ENCODE results near the gene NSMF. TPM values are rescaled to one million over a fixed set of nuclear protein-coding genes. Genes with fewer than 3 reads are reported as not detected.

The NSMF gene
- total RNA-seq, 2 donors from 2014 or later, result 16.2 to 26.2 TPM

DNA sequence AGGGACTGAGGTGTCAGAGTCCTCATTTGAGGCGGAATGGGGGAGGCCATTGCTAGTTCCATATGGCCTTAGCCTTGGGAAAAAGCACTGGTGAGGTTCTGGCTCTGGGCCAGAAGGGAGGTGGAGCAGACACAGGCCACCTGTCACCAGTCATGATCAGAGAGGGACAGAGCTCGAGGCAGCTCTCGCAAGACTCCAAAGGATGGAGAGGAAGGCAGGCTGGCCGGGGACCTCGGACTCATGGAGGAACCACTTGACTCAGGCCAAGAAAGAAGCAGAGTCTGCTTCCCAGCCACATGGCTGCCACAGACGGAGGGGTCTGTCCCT is 29.2 kb upstream of the NSMF start:
- Histone ChIP-seq H3K36me3 (no peaks in the 10 kb centered on the region), H3K27me3 (no peaks in the 10 kb centered on the region), H3K4me3 (no peak overlapping the region), H3K27ac (no peak overlapping the region), H3K4me1 (no peaks in the 10 kb centered on the region), H3K9me3 (no peaks in the 10 kb centered on the region)
- TF ChIP-seq, protein P1, sequence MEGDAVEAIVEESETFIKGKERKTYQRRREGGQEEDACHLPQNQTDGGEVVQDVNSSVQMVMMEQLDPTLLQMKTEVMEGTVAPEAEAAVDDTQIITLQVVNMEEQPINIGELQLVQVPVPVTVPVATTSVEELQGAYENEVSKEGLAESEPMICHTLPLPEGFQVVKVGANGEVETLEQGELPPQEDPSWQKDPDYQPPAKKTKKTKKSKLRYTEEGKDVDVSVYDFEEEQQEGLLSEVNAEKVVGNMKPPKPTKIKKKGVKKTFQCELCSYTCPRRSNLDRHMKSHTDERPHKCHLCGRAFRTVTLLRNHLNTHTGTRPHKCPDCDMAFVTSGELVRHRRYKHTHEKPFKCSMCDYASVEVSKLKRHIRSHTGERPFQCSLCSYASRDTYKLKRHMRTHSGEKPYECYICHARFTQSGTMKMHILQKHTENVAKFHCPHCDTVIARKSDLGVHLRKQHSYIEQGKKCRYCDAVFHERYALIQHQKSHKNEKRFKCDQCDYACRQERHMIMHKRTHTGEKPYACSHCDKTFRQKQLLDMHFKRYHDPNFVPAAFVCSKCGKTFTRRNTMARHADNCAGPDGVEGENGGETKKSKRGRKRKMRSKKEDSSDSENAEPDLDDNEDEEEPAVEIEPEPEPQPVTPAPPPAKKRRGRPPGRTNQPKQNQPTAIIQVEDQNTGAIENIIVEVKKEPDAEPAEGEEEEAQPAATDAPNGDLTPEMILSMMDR (IDR thresholded peaks at IDR 0.05), result no peak
- DNase-seq (ENCODE audit: low spot score), result no peak

DNA sequence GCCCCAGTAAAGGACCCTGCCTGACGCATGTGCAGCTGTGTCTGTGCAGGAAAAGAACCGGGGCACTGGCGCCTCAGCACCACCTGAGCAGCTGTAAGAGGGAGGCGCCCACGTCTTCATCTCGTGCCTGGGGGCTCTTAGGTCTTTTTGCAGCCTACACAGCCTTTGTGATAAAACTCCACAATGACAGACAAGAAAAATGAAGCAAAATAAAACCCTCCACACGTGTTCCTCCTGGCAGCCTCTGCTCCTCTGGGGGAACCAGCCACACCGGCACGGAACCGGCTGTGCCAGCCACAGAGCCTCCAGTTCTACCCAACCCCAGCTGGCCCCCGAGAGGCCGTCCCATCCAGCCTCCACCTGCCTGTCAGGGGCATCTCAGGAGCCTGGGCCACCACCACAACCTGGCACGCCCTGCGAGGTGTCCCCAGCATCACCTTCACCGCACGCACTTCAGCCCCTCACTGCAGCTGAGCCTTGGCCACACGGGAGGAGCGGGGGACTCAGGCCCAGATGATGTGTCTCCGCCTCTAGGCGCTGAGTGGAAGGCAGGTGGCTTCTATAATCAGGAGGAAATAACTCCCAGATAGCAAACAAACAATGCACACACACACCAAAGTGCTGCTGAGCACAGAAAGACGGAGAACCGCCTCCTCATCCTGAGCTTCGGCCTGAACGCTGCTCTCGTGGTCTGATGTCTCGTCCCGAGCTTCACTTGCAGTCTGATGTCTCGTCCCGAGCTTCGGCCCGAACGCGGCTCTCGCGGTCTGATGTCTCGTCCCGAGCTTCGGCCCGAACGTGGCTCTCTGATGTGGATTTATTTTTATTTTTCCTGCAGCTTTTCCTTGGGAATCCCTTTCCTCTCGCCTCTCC is 28.6 kb upstream of the NSMF start:
- Histone ChIP-seq H3K4me1 (no peaks in the 10 kb centered on the region), H3K36me3 (peaks cover 3% of the 10 kb centered on the region), H3K9me3 (no peaks in the 10 kb centered on the region), H3K4me3 (no peak overlapping the region), H3K27ac (no peak overlapping the region), H3K27me3 (no peaks in the 10 kb centered on the region)
- TF ChIP-seq, protein P1 (IDR thresholded peaks at IDR 0.05), result no peak
- DNase-seq (ENCODE audit: low spot score), result no peak

DNA sequence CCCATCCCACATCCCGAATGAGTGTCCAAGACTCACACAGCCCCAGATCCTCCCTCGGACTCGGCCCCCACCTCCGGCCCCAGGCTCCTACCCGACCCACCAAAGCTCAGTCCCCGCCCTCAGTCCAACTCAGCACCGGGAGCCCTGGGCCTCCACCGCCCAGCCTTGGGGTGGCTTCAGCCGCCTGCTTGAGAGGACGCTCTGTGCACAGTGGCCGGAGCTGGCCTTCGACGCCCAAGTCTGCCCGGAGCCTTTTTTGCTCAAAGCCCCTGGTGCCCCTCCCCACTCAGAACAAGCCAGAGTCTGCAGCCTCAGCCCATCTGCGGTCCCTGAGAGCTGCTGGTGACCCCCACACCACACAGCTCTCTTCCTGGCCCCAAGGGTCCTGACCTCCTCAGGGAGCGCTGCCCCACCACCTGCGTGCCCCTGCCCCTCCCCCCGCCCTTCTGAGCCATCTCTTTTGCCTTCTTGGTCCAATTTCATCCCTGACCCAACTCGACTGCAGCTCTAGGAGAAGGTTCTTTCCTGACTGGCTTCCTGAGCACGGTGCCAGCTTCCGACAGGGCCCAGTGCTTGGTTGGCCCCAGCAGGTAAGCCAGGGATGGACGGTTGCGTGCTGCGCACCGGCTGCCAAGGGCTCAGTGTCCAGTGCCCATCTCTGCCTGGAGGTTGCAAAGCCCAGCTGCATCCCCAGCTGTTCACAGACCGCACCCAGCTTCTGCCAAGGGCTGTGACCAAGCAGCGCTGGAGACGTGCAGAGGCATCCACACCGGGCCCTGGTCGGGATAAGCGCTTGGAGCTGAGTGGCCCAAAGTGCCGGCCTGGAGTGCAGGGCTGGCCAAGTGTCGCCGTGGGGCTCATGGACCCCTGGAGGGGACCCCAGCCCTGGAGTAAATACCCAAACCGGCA is 27.7 kb upstream of the NSMF start:
- Histone ChIP-seq H3K4me3 (no peak overlapping the region), H3K36me3 (peaks cover 3% of the 10 kb centered on the region)
- DNase-seq (ENCODE audit: low spot score), result no peak

DNA sequence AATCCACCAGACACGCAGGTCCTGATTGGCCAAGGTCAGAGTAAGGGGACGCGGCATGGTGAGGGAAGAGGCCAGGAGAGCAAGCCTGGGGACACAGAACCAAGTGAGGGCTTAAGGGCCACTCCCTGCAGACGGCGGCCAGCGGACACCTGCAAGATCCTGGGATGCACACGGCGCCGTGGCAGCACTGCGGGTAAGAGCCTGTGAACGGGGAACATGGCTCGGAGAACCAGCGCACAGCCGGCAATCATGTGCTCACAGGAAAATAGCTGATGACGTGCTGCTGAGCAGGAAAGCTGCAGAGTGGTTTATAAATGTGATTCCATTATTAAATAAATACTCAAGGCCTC is 27.0 kb upstream of the NSMF start:
- TF ChIP-seq, protein P1 (IDR thresholded peaks at IDR 0.05), result no peak
- Histone ChIP-seq H3K27me3 (no peaks in the 10 kb centered on the region), H3K36me3 (peaks cover 3% of the 10 kb centered on the region), H3K27ac (no peak overlapping the region), H3K9me3 (no peaks in the 10 kb centered on the region), H3K4me3 (no peak overlapping the region), H3K4me1 (no peaks in the 10 kb centered on the region)
- DNase-seq (ENCODE audit: low spot score), result no peak

More for the DNA sequence above, 27.7 kb upstream of the NSMF start:
- H3K27ac ChIP-seq, result no peak overlapping the region
- TF ChIP-seq, protein P1 (IDR thresholded peaks at IDR 0.05), result no peak
- H3K27me3 ChIP-seq, result no peaks in the 10 kb centered on the region
- no peaks in the 10 kb centered on the region for H3K4me1 ChIP-seq
- no peaks in the 10 kb centered on the region for H3K9me3 ChIP-seq

DNA sequence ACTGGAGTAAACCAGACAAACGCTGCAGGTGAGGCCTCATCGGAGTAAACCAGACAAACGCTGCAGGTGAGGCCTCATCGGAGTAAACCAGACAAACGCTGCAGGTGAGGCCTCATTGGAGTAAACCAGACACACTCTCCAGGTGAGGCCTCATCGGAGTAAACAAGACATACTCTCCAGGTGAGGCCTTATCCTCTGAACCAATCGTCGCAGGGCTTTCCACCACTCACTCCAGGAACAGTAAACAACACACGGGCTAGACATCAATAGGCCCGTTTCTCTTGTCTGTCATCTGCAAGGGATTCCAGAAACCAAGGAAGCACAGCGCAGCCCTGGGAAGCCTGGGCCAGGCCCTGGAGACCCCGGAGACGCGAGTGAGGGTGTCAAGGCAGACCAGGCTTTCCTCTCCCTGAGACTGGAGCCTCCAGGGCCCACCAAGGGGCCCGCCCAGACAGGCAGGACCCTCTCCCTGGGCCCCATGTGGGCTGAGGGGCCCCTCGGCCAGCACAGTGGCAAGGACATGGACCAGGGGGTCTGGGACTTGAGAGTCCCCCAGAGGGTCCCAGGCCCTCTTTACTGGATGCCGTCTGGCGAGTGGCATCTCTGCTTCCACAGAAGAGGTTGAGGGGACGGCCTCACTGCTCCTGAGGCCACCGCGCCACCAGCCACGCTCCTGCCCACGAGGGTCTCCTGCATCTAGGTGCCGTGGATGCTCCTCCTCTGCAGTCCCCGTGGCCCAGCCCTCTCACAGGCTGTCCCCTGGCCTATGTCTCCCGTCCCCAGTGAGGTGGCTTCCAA is 26.4 kb upstream of the NSMF start:
- DNase-seq (ENCODE audit: low spot score), result no peak
- Histone ChIP-seq H3K36me3 (peaks cover 3% of the 10 kb centered on the region), H3K9me3 (no peaks in the 10 kb centered on the region), H3K4me1 (no peaks in the 10 kb centered on the region), H3K27ac (no peak overlapping the region), H3K27me3 (no peaks in the 10 kb centered on the region), H3K4me3 (no peak overlapping the region)
- TF ChIP-seq, protein P1 (IDR thresholded peaks at IDR 0.05), result no peak
